ENCODE data around the gene TEPSIN. TPM values are rescaled to one million over a fixed set of nuclear protein-coding genes. Genes with fewer than 3 reads are reported as not detected.

TEPSIN gene
- total and polyA plus RNA-seq, 4 donors, result 3.2 to 22.9 (median 10.7) TPM

GRCh38 chr17:81187586-81188490 lies 51.0 kb downstream of the TEPSIN start:
- H3K9ac ChIP-seq (ENCODE audit: low read depth in 1 of 2, low read length in 2 of 2), result no peak overlapping the region
- H3K36me3 ChIP-seq (ENCODE audit: control insufficient read depth in 4 of 4, insufficient read depth in 3 of 4, low read depth in 1 of 4, low read length in 3 of 4), result no peaks in the 10 kb centered on the region
- no peaks in the 10 kb centered on the region for H3K9me3 ChIP-seq (ENCODE audit: control insufficient read depth in 4 of 4, low read length in 3 of 4)
- no peak overlapping the region for H3K27ac ChIP-seq (ENCODE audit: low read depth in 1 of 2, low read length in 2 of 2)
- DNase-seq (ENCODE audit: low spot score), result no peak
- H3K4me1 ChIP-seq (ENCODE audit: control insufficient read depth in 4 of 4, insufficient read depth in 4 of 4, low read length in 3 of 4), result no peaks in the 10 kb centered on the region
- H3K4me3 ChIP-seq (ENCODE audit: low read depth in 1 of 3, low read length in 3 of 3), result no peak overlapping the region
- H3K27me3 ChIP-seq (ENCODE audit: control insufficient read depth in 4 of 4, insufficient read depth in 4 of 4, low read length in 3 of 4), result no peaks in the 10 kb centered on the region
- TF ChIP-seq RAD21 (IDR thresholded peaks at IDR 0.05), result no peak
- TF ChIP-seq YY1 (IDR thresholded peaks at IDR 0.05), result no peak
- no peak for TF ChIP-seq NR2F2 (IDR thresholded peaks at IDR 0.05)
- TF ChIP-seq EGR1 (IDR thresholded peaks at IDR 0.05; ENCODE audit: low read depth in 2 of 2), result no peak
- TF ChIP-seq ZBTB33 (IDR thresholded peaks at IDR 0.05), result no peak
- no peak for TF ChIP-seq FOXA2 (IDR thresholded peaks at IDR 0.05)
- TF ChIP-seq ATF3 (IDR thresholded peaks at IDR 0.05), result no peak
- TF ChIP-seq, protein P1, sequence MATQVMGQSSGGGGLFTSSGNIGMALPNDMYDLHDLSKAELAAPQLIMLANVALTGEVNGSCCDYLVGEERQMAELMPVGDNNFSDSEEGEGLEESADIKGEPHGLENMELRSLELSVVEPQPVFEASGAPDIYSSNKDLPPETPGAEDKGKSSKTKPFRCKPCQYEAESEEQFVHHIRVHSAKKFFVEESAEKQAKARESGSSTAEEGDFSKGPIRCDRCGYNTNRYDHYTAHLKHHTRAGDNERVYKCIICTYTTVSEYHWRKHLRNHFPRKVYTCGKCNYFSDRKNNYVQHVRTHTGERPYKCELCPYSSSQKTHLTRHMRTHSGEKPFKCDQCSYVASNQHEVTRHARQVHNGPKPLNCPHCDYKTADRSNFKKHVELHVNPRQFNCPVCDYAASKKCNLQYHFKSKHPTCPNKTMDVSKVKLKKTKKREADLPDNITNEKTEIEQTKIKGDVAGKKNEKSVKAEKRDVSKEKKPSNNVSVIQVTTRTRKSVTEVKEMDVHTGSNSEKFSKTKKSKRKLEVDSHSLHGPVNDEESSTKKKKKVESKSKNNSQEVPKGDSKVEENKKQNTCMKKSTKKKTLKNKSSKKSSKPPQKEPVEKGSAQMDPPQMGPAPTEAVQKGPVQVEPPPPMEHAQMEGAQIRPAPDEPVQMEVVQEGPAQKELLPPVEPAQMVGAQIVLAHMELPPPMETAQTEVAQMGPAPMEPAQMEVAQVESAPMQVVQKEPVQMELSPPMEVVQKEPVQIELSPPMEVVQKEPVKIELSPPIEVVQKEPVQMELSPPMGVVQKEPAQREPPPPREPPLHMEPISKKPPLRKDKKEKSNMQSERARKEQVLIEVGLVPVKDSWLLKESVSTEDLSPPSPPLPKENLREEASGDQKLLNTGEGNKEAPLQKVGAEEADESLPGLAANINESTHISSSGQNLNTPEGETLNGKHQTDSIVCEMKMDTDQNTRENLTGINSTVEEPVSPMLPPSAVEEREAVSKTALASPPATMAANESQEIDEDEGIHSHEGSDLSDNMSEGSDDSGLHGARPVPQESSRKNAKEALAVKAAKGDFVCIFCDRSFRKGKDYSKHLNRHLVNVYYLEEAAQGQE (IDR thresholded peaks at IDR 0.05), result no peak
- TF ChIP-seq GABPA (IDR thresholded peaks at IDR 0.05 in 1 of 2, conservative IDR thresholded peaks at IDR 0.05 in 1 of 2), result no peak
- TF ChIP-seq JUND (IDR thresholded peaks at IDR 0.05), result no peak
- TF ChIP-seq FOXA1 (IDR thresholded peaks at IDR 0.05), result no peak
- WGBS, result 93% methylated on average over 26 of the region's 26 CpGs

DNA sequence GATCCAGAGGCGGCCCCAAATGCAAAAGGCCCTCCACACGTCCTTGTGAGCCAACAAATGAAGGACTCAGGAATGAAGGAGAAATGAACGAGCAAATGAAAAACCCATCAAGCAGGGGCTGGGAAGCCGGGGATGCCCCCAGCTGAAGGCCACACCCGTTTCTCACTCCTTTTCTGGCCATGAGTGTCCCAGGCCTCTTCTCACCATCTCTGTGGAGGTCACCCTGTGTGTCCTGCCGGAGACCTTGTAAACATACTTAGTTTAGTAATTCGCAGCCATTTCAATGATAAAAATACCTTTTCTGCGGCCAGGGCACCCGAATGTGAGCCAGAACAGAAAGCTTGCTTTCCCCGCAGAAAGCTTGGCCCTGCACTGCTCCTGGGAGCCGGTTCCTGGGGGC lies 51.7 kb downstream of the TEPSIN start:
- Histone ChIP-seq H3K27ac (ENCODE audit: low read depth in 1 of 2, low read length in 2 of 2) (no peak overlapping the region), H3K4me3 (ENCODE audit: low read depth in 1 of 3, low read length in 3 of 3) (no peak overlapping the region), H3K36me3 (ENCODE audit: control insufficient read depth in 4 of 4, insufficient read depth in 3 of 4, low read depth in 1 of 4, low read length in 3 of 4) (no peaks in the 10 kb centered on the region), H3K9ac (ENCODE audit: low read depth in 1 of 2, low read length in 2 of 2) (no peak overlapping the region), H3K4me1 (ENCODE audit: control insufficient read depth in 4 of 4, insufficient read depth in 4 of 4, low read length in 3 of 4) (no peaks in the 10 kb centered on the region), H3K9me3 (ENCODE audit: control insufficient read depth in 4 of 4, low read length in 3 of 4) (no peaks in the 10 kb centered on the region), H3K27me3 (ENCODE audit: control insufficient read depth in 4 of 4, insufficient read depth in 4 of 4, low read length in 3 of 4) (no peaks in the 10 kb centered on the region)
- 96% methylated on average over 11 of the region's 11 CpGs for WGBS
- no peak for DNase-seq (ENCODE audit: low spot score)
- TF ChIP-seq TAF1 (conservative IDR thresholded peaks at IDR 0.05), result no peak
- TF ChIP-seq MAX (IDR thresholded peaks at IDR 0.05), result no peak
- TF ChIP-seq CTCF (IDR thresholded peaks at IDR 0.05; ENCODE audit: low read depth, low read length, missing input control), result no peak
- TF ChIP-seq RAD21 (IDR thresholded peaks at IDR 0.05), result no peak
- TF ChIP-seq, protein P1 (IDR thresholded peaks at IDR 0.05), result no peak
- no peak for TF ChIP-seq EGR1 (IDR thresholded peaks at IDR 0.05; ENCODE audit: low read depth in 2 of 2)
- no peak for TF ChIP-seq SP1 (IDR thresholded peaks at IDR 0.05)
- TF ChIP-seq ATF3 (IDR thresholded peaks at IDR 0.05), result no peak
- no peak for TF ChIP-seq ZBTB33 (IDR thresholded peaks at IDR 0.05)
- no peak for TF ChIP-seq HNF4G (IDR thresholded peaks at IDR 0.05)
- no peak for TF ChIP-seq YY1 (IDR thresholded peaks at IDR 0.05)
